ENCODE results near the gene OXTR. TPM values are rescaled to one million over a fixed set of nuclear protein-coding genes. Genes with fewer than 3 reads are reported as not detected.

Gene OXTR
- total RNA-seq, 4 donors from 2014 or later = 0.30 to 2.0 (median 1.2) TPM

- no peak for DNase-seq (ENCODE audit: low spot score in 2 of 2)
- peaks cover 0 to 8% (median 0%) of the 10 kb centered on the region in 4 donors for H3K4me1 ChIP-seq
- H3K27me3 ChIP-seq = no peaks in the 10 kb centered on the region
- WGBS, 2 donors = 93% methylated on average over 4 of the region's 4 CpGs
- H3K4me3 ChIP-seq = no peak overlapping the region
- H3K27ac ChIP-seq = no peak overlapping the region
- TF ChIP-seq EP300 (IDR thresholded peaks at IDR 0.05) (no peak), POLR2A (IDR thresholded peaks at IDR 0.05) (no peak), CTCF (IDR thresholded peaks at IDR 0.05) (no peak)
- no peaks in the 10 kb centered on the region for H3K36me3 ChIP-seq
- no peaks in the 10 kb centered on the region for H3K9me3 ChIP-seq
Observed at GRCh38 chr3:8737301-8737700, 32.1 kb downstream of the OXTR start.

DNA sequence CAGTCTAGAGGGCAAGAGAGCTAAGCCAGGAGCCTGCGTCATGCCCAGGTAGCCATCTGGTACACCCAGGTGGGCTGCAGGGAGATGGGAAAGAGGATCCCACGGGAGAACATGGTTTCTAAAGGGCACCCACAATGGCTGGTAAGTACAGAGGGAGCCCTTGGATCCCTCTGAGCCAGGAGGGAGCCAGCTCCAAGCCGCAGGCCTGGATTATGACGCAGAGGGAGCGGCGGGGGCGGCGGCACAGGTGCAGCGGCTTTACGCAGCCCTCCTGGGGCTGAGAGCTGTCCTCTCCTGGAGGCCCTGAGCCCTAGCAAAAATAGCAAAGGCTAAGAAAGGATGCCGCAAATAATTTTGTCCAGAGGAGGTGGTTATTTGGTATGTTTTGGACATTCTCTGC, 33.0 kb downstream of the OXTR start:
- TF ChIP-seq CTCF (IDR thresholded peaks at IDR 0.05) (no peak), POLR2A (IDR thresholded peaks at IDR 0.05) (no peak), EP300 (IDR thresholded peaks at IDR 0.05) (no peak)
- Histone ChIP-seq H3K4me3 (no peak overlapping the region), H3K27ac (no peak overlapping the region), H3K4me1 (peaks cover 0 to 3% (median 0%) of the 10 kb centered on the region in 4 donors), H3K9me3 (no peaks in the 10 kb centered on the region), H3K36me3 (no peaks in the 10 kb centered on the region), H3K27me3 (no peaks in the 10 kb centered on the region)
- 87 to 89% methylated on average over 11 of the region's 11 CpGs for WGBS, 2 donors
- no peak for DNase-seq (ENCODE audit: low spot score in 2 of 2)

GRCh38 chr3:8734908-8735307, 34.5 kb downstream of the OXTR start:
- H3K9me3 ChIP-seq = no peaks in the 10 kb centered on the region
- WGBS, 2 donors = 90 to 93% methylated on average over 1 of the region's 1 CpG
- TF ChIP-seq EP300 (IDR thresholded peaks at IDR 0.05) (no peak), POLR2A (IDR thresholded peaks at IDR 0.05) (no peak), CTCF (IDR thresholded peaks at IDR 0.05) (no peak)
- DNase-seq (ENCODE audit: low spot score in 2 of 2) = no peak
- no peaks in the 10 kb centered on the region for H3K4me1 ChIP-seq
- no peak overlapping the region for H3K27ac ChIP-seq
- no peaks in the 10 kb centered on the region for H3K36me3 ChIP-seq
- no peak overlapping the region for H3K4me3 ChIP-seq
- H3K27me3 ChIP-seq = no peaks in the 10 kb centered on the region

DNA sequence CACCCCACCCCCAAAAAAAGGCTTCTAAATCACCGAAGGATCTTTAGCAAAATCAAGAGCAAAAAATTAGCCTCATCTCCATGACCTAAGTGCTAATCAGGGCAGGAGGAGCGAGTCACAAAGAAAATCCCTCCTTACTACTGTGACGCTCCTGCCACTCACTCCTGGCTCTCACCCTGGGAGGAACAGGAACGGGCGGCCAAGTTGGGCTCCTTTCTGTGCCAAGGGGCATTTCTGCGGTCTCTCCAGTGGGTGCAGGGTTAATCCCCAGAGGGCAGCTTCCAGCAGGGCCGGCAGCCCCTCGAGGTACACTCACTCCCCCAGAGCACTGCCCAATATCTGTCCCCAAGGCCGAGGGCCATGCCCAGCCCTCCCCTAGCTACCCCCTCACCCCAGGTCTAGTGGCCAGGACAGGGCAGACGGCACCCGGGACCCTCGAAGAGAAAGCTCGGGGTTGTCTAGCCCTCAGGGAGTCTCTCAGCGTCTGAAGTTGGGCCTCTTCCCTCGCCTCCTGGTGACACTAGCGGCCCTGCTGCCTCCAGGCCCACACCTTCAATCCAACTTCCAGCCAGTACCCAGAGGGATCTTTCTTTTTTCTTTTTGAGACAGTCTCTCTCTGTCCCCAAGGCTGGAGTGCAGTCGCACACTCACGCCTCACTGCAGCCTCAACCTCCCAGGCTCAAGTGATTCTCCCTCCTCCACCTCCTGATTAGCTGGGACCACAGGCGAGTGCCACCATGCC, 35.1 kb downstream of the OXTR start:
- Histone ChIP-seq H3K27me3 (no peaks in the 10 kb centered on the region), H3K27ac (no peak overlapping the region), H3K36me3 (no peaks in the 10 kb centered on the region), H3K4me3 (no peak overlapping the region), H3K9me3 (no peaks in the 10 kb centered on the region), H3K4me1 (no peaks in the 10 kb centered on the region)
- no peak for TF ChIP-seq POLR2A (IDR thresholded peaks at IDR 0.05)
- no peak for TF ChIP-seq CTCF (IDR thresholded peaks at IDR 0.05)
- no peak for TF ChIP-seq EP300 (IDR thresholded peaks at IDR 0.05)
- WGBS, 2 donors = 76 to 85% methylated on average over 16 to 17 of the region's 19 CpGs
- DNase-seq (ENCODE audit: low spot score in 2 of 2) = no peak

GRCh38 chr3:8733332-8734094, 35.9 kb downstream of the OXTR start, which contains the start of gene CAV3:
Gene CAV3 (plus strand): TSS chr3:8733802. CDS start chr3:8733877, 75 bp downstream.
- no peaks in the 10 kb centered on the region for H3K36me3 ChIP-seq
- H3K27ac ChIP-seq = no peak within 1 kb of the TSS
- H3K4me1 ChIP-seq = no peaks in the 10 kb centered on the region
- H3K4me3 ChIP-seq = no peak within 1 kb of the TSS
- no peak for TF ChIP-seq EP300 (IDR thresholded peaks at IDR 0.05)
- TF ChIP-seq POLR2A (IDR thresholded peaks at IDR 0.05) = no peak
- no peak for TF ChIP-seq CTCF (IDR thresholded peaks at IDR 0.05)
- no peaks in the 10 kb centered on the region for H3K27me3 ChIP-seq
- WGBS, 2 donors = 70 to 71% methylated on average over 18 to 23 of the region's 23 CpGs
- H3K9me3 ChIP-seq = no peaks in the 10 kb centered on the region
- DNase-seq (ENCODE audit: low spot score in 2 of 2) = no peak

Data from tibial nerve (tissue), 4 donors.